HG02938 (cell line): ENCODE measurements around the gene ZFYVE1.
"Not testable (repeated sequence)": the region's sequence is repeated elsewhere in the genome, so short reads cannot be mapped to it uniquely, and the experiment has no call there.

Experiments used
- ATAC-seq: cut with Tn5 transposase; IDR thresholded peaks from one replicate; pipeline ENCODE4 v1.9.1; 2021; ENCODE audit warnings: mild to moderate bottlenecking, moderate library complexity; ENCODE audit not compliant: unreplicated experiment

The ZFYVE1 gene

GRCh38 chr14:73003681-73004080 lies 23.2 kb downstream of the ZFYVE1 start:
- ATAC-seq, result no peak

- no peak for ATAC-seq
Measured at GRCh38 chr14:73000073-73000472, 26.8 kb downstream of the ZFYVE1 start.

DNA sequence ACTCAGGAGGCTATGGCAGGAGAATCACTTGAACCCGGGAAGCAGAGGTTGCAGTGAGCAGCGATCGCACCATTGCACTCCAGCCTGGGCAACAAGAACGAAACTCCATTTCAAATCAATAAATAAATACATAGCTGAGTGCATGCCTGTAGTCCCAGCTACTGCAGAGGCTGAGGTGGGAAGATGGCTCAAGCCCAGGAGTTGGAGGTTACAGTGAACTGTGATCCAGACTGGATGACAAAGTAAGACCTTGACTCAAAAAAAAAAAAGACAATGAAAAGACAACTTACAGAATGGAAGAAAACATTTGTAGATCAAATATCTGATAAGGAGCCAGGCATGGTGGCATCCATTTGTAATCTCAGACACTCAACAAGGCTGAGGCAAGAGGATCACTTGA lies 27.6 kb downstream of the ZFYVE1 start:
- ATAC-seq, result no peak

DNA sequence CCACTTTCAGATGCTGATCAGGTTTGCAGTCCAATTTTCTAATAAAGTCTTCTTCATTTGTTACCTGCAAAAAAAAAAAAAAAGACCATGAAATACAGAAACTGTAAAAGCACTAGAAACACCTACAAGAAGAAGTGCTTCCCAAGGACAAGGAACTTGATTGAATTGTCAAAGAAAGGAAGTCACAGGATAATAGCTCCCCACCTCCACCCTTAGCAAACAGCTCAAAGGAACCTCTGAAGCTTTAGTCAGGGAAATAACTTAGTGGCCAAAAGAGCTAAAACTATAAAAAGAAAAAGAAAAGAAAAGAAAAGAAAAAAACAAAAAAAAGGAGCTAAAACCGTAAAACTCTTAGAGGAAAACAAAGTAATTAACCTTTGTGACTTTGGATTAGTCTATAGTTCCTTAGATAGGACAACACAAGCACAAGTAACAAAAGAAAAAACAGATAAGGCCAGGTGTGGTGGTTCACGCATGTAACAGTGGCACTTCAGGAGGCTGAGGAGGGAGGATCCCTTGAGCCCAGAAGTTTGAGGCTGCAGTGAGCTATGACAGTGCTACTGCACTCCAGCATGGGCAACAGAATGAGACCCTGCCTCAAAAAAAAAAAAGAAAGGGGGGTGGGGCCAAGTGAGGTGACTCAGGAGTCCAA lies 28.5 kb downstream of the ZFYVE1 start:
- no peak for ATAC-seq

GRCh38 chr14:72996916-72997315 lies 30.0 kb downstream of the ZFYVE1 start:
- ATAC-seq, result no peak

DNA sequence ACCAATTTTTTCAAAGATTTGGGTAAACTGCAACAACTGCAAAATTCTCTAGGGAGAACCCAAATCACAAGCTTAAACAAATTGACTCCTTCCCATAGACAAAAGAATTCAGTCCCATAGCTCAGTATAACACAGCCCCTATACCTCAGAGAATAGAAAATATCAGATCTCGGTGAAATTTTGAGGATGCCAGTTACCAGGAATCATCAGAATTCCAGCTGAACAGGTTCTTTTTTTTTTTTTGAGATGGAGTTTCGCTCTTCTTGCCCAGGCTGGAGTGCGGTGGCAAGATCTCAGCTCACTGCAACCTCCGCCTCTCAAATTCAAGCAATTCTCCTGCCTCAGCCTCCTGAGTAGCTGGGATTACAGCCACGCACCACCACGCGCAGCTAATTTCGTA lies 36.7 kb downstream of the ZFYVE1 start:
- ATAC-seq, result no peak

DNA sequence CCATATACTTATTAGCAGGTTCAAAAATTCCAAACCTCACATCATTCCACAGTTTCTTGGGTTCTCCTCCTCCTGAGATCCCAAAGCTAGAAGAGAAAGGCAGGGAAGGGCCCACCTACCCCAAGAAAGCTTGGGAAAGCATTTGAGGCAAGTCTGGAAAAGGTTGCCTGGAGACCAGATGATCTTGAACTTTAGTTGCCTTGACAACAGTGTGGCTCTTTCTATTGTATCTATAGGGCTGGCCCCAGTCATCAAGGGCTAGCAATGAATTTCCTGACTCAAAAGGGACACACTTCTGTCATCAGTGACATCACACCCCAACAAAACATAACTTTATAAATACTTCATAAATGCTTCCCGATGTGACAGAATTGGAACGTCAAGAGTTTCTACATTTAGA lies 40.0 kb downstream of the ZFYVE1 start:
- ATAC-seq, result no peak

DNA sequence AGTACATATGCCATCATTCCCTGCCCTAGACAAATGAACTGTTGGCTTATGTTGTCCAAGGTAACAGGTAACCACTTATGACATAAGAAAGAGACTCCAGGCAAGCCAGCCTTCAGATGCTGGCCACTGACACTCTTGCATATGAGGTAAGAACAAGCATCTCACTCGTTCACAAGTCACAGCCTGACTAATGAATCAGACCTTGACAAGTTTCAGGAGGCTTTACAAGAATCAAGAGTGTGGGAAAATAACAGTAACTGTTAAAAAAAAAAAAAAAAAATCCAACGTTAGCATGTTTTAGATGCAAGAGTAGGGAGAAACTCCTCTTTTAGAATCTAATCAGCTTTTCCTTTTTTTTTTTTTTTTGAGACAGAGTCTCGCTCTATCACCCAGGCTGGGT lies 40.7 kb downstream of the ZFYVE1 start:
- no peak for ATAC-seq

GRCh38 chr14:72982146-72982708 lies 44.7 kb downstream of the ZFYVE1 start:
- no peak for ATAC-seq

GRCh38 chr14:72980863-72981262 lies 46.0 kb downstream of the ZFYVE1 start:
- ATAC-seq, result no peak

DNA sequence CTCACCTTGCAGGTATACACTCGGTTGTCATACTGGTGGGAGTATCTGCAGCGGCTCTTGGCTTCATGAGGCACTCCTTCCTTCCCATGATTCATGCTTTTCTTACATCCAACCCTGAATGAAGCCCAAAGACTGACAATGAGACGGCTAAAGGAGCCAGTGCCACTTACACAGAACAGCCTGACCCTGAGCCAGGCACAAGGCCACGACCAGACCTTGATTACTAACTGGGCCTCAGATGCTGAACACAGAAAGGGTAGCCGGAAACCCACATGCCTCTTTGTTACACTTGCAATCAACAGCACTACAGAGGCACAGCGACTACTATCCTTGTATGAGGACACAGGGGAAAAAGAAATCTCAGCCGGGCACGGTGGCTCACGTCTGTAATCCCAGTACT lies 48.0 kb downstream of the ZFYVE1 start:
- no peak for ATAC-seq

DNA sequence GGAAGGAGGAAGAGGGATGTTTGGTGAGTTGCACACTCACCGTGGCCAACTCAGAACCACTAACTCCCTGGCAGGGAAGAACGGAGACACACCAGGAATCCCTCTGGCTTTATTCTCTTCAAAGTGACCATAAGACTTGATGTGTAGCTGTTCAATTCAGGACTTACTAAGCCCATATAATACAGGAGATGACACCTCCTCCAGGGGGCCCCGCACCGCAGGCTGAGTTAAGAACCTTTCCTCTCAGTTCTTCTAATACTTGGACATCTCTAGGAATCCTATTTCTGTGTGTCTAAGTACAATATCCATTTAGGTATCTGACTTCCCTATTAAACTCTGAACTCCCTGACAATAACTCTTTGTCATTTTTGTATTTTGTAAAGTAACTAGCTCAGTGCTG lies 51.1 kb downstream of the ZFYVE1 start:
- no peak for ATAC-seq

DNA sequence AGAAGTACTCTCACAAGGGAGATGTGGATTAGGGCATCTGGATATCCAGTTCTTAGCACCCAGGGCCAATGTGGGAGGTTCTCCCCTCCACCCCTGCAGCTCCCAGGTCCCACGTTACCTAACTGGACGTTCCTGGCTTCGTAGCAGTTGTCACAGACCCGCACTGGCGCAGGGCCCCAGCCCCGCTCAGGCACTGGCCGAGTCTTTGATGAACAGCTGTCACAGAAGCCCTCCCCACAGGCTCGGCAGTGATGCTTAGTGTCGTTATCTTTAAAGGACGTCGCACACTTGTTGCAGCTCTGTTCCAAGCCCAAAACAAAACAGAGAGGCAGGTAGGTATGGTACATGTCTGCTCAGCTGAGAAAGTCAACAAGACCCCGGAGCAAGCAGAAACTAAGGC lies 52.2 kb downstream of the ZFYVE1 start:
- no peak for ATAC-seq

- no peak for ATAC-seq
Measured at GRCh38 chr14:72970824-72971434, 56.0 kb downstream of the ZFYVE1 start.

DNA sequence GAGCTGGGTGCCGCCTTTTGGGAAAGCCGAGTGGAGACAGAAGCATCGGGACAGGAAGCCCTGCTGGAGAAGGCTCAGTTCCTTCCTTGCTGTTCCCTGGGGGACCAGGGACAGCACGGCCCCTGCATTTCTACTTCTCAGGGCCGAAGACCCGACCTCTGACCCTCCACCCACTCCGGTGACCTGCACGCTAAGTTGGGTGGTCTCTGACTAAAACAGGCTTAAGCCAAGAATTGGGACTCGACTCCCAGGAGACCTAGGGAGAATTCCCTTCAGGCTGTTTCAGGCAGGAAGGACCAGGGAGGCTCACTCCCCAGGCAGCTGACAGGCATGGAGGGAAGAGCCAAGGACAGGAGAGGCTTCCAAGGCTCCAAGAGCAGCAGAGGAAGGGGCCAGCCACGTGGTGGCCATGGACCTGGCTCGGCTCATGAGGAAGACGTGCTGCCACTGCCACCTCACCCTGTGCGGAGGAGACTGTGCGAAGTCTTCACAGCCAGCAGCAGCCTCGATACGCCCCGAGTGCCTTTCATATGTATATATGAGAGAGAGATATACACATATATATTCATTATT lies 56.8 kb downstream of the ZFYVE1 start:
- ATAC-seq, result no peak

- ATAC-seq, result no peak
Measured at GRCh38 chr14:72968316-72968715, 58.6 kb downstream of the ZFYVE1 start.

GRCh38 chr14:72966038-72966437 lies 60.9 kb downstream of the ZFYVE1 start:
- ATAC-seq, result no peak

DNA sequence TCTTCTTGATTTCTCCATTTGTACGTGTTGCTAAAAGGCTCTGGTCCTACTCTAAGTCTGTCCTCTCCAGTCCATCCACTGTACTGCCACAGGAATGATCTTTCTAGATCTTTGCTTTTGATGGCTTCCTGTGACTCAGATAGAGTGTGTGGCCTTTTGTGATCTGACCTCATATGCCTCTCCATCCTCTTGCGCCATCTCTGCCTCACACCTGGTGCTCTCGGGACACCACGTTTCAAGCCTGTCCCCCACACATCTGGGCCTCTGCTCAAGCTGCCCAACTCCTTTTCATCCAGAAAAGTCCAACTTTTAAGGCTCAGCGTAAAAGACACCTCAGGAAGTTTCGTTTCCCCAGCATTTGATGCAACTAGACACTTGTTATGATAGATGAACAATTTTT lies 61.7 kb downstream of the ZFYVE1 start:
- ATAC-seq, result no peak

- no peak for ATAC-seq
Measured at GRCh38 chr14:72962829-72963312, 64.0 kb downstream of the ZFYVE1 start.

- not testable (repeated sequence) for ATAC-seq
Measured at GRCh38 chr14:72962336-72962754, 64.6 kb downstream of the ZFYVE1 start.

DNA sequence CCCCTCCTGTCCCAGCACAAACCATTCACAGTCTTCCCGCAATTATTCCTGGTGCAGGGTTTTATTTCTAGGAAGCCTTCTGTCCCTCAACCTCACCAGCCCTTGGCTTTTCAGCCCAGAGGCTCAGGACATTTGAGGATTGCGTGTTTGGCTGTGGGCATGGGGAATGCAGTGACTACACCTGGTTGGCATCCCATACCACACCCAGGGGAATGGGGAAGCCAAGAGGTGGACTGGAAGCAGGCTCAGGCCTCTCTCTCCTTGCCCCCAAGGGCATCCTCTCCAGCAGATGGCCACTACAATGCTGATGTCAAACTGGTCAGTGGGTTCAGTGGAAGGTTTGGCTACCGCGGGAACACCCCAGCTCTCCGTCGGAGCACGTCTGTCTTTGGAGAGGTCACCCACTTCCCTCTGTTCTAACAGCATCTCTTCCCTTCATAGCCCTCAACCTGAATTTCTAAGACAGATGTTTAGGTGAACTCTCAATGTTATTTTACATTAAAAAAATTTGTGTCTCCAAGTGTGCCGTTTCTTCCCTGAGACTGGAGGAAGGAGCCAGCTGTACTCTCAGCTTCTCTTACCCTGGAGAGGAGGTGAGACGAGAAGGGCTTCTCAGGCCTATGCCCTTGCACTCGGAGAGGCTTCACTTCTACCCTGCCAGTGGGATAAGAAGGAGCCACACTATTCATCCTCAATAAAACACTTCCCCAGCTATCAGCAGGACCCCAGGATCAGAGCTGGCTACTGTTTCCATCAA lies 65.1 kb downstream of the ZFYVE1 start:
- ATAC-seq, result no peak
